Calu3 (cell line): ENCODE results near the gene CEP170. TPM values are rescaled to one million over a fixed set of nuclear protein-coding genes. Genes with fewer than 3 reads are reported as not detected.

ENCODE experiments used
- BruUV-seq: library from RNA; stranded (reverse); fragments of 400-500 nt; replicated peaks from 2 replicates; lab custom pipeline; 2021; lab: Mats Ljungman, UMichigan
- CTCF ChIA-PET: fragments of 300-600 bp; sonication (Branson Sonifier 250); formaldehyde crosslinking; loops from one replicate; lab custom pipeline; 2022; ENCODE audit warnings: antibody characterized with exemption; lab: Charles Lee
- DNase-seq: peaks from one replicate; pipeline ENCODE4 v3.0.0; 2022
- H3K27ac Mint-ChIP-seq: one replicate; pipeline ENCODE4 v1.8.0; 2022; ENCODE audit warnings: mixed read lengths; ENCODE audit not compliant: unreplicated experiment
- H3K27me3 Mint-ChIP-seq: one replicate; pipeline ENCODE4 v1.8.0; 2022; ENCODE audit warnings: mixed read lengths; ENCODE audit not compliant: unreplicated experiment
- H3K36me3 Mint-ChIP-seq: one replicate; pipeline ENCODE4 v1.8.0; 2022; ENCODE audit warnings: mild to moderate bottlenecking, moderate library complexity, mixed read lengths; ENCODE audit not compliant: insufficient read depth, unreplicated experiment
- H3K4me1 Mint-ChIP-seq: one replicate; pipeline ENCODE4 v1.8.0; 2022; ENCODE audit warnings: mild to moderate bottlenecking, low read depth, mixed read lengths; ENCODE audit not compliant: unreplicated experiment
- H3K4me3 Mint-ChIP-seq: one replicate; pipeline ENCODE4 v1.8.0; 2022; ENCODE audit warnings: mild to moderate bottlenecking, low read depth, moderate library complexity, mixed read lengths; ENCODE audit not compliant: unreplicated experiment
- H3K9me3 Mint-ChIP-seq: one replicate; pipeline ENCODE4 v1.8.0; 2022; ENCODE audit warnings: low read depth, mixed read lengths; ENCODE audit not compliant: unreplicated experiment
- intact Hi-C: fragments of 100-400 bp; cut with micrococcal nuclease; formaldehyde crosslinking; loops from one replicate; pipeline ENCODE4 v1.10.0; 2022; ENCODE audit not compliant: unreplicated experiment
- total RNA-seq: library from RNA; stranded (reverse); gene quantifications from 2 replicates; pipeline ENCODE4 v1.2.3, GENCODE V29; 2022
- TF ChIP-seq, protein P1 (sequence below): fragments of 200-600 bp; IDR thresholded peaks from one replicate; pipeline ENCODE4 v1.8.0; 2022; ENCODE audit warnings: antibody characterized with exemption; ENCODE audit not compliant: unreplicated experiment

Gene CEP170
- total RNA-seq, 1 experiment from 2014 or later = 133 TPM

GRCh38 chr1:243293941-243294722, 39.1 kb upstream of the CEP170 start:
- intact Hi-C loops = loop anchor here (5.0 kb wide), 1 partner anchor 42 kb away; no protein-coding TSS in a partner anchor
- no TSS peak for BruUV-seq
- TF ChIP-seq, protein P1, sequence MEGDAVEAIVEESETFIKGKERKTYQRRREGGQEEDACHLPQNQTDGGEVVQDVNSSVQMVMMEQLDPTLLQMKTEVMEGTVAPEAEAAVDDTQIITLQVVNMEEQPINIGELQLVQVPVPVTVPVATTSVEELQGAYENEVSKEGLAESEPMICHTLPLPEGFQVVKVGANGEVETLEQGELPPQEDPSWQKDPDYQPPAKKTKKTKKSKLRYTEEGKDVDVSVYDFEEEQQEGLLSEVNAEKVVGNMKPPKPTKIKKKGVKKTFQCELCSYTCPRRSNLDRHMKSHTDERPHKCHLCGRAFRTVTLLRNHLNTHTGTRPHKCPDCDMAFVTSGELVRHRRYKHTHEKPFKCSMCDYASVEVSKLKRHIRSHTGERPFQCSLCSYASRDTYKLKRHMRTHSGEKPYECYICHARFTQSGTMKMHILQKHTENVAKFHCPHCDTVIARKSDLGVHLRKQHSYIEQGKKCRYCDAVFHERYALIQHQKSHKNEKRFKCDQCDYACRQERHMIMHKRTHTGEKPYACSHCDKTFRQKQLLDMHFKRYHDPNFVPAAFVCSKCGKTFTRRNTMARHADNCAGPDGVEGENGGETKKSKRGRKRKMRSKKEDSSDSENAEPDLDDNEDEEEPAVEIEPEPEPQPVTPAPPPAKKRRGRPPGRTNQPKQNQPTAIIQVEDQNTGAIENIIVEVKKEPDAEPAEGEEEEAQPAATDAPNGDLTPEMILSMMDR = no peak
- Mint-ChIP-seq H3K27ac (peak overlapping the region; percentile 91), H3K4me1 (peaks cover 42% of the 10 kb centered on the region), H3K9me3 (no peaks in the 10 kb centered on the region), H3K4me3 (peak overlapping the region; percentile 47), H3K36me3 (peaks cover 19% of the 10 kb centered on the region), H3K27me3 (no peaks in the 10 kb centered on the region)
- DNase-seq = peak; percentile 20
- CTCF ChIA-PET = interaction anchor here (0.6 to 0.8 kb wide), 2 partner anchors 39 to 192 kb away, joined by 3 read pairs; partner anchors contain the start of gene CEP170

- Mint-ChIP-seq H3K9me3 (no peaks in the 10 kb centered on the region), H3K4me1 (peaks cover 53% of the 10 kb centered on the region), H3K4me3 (no peak overlapping the region), H3K27ac (no peak overlapping the region), H3K36me3 (peaks cover 19% of the 10 kb centered on the region), H3K27me3 (no peaks in the 10 kb centered on the region)
- intact Hi-C loops = loop anchor here (5.0 kb wide), 1 partner anchor 40 kb away; no protein-coding TSS in a partner anchor
- BruUV-seq = no TSS peak
- CTCF ChIA-PET = no interaction called here
- DNase-seq = no peak
- TF ChIP-seq, protein P1 = no peak
Measured at GRCh38 chr1:243292117-243292516, 37.0 kb upstream of the CEP170 start.

DNA sequence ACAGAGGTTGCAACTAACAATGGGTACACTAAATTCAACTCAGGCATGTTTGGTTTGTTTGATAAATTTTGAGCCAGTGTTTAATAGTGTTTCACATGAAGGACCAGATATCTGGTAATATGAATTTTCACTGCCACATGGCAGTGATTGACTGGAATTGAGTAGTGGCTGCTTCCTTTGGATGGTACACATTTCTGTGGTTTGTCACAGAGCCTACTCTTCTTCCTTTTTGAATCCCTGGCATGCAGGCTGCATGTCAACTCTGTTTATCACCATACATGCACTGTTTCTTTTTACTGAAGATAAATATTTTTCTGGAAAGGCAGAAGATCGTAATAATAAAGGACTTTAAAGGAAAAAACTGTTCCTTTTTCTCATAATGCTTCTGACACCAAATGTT, 36.2 kb upstream of the CEP170 start:
- H3K36me3 Mint-ChIP-seq = peaks cover 19% of the 10 kb centered on the region
- CTCF ChIA-PET = no interaction called here
- intact Hi-C loops = loop anchor here (5.0 kb wide), 1 partner anchor 39 kb away; no protein-coding TSS in a partner anchor
- H3K9me3 Mint-ChIP-seq = no peaks in the 10 kb centered on the region
- TF ChIP-seq, protein P1 = no peak
- peaks cover 53% of the 10 kb centered on the region for H3K4me1 Mint-ChIP-seq
- BruUV-seq = no TSS peak
- DNase-seq = no peak
- no peaks in the 10 kb centered on the region for H3K27me3 Mint-ChIP-seq
- no peak overlapping the region for H3K27ac Mint-ChIP-seq
- H3K4me3 Mint-ChIP-seq = no peak overlapping the region

DNA sequence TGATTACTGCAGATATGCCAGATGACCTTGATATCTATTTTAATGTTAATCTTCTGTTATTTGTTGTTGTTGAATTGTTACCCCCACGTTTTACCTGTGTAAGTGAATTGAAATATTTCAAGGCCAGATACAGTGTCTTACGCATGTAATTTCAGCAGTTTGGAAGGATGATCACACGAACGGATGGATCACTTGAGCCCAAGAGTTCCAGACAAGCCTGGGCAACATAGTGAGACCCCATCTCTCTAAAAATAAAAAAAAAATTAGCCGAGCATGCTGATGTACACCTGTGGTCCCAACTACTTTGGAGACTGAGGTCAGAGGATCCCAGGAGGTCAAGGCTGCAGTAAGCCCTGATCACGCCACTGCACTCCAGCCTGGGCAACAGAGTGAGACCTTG, 33.0 kb upstream of the CEP170 start:
- intact Hi-C loops = no loop called here
- H3K4me1 Mint-ChIP-seq = peaks cover 50% of the 10 kb centered on the region
- CTCF ChIA-PET = interaction anchor here (0.6 kb wide), 1 partner anchor 1066 kb away, joined by 4 read pairs; no protein-coding TSS in a partner anchor
- DNase-seq = no peak
- TSS peak; percentile 37 for BruUV-seq
- H3K4me3 Mint-ChIP-seq = no peak overlapping the region
- peaks cover 3% of the 10 kb centered on the region for H3K36me3 Mint-ChIP-seq
- H3K27ac Mint-ChIP-seq = peak overlapping the region; percentile 42
- TF ChIP-seq, protein P1 = no peak
- H3K27me3 Mint-ChIP-seq = no peaks in the 10 kb centered on the region
- H3K9me3 Mint-ChIP-seq = no peaks in the 10 kb centered on the region
